GM23338 (cell line): ENCODE data around the gene SPATA13. TPM values are rescaled to one million over a fixed set of nuclear protein-coding genes. Genes with fewer than 3 reads are reported as not detected.

Source experiments
- ATAC-seq: fragments of 200-7000 bp; cut with Tn5 transposase; 3 replicates; pipeline ENCODE4 v1.9.1; 2020
- DNase-seq: peaks from one replicate; pipeline ENCODE4 v3.0.0-alpha.2; 2015; ENCODE audit warnings: low spot score
- H2AFZ ChIP-seq: fragments of 200-600 bp; sonication (generic); 2 replicates; pipeline ENCODE4 v1.8.0; 2016; ENCODE audit warnings: antibody characterized with exemption, mild to moderate bottlenecking, moderate library complexity
- H3F3A ChIP-seq: fragments of 200-600 bp; sonication (generic); replicated peaks from 2 replicates; pipeline ENCODE4 v1.8.0; 2017; ENCODE audit warnings: antibody characterized with exemption, mixed run types, low read depth
- H3K27ac ChIP-seq: fragments of 200-600 bp; sonication (generic); 2 replicates; pipeline ENCODE4 v1.6.1; 2016; ENCODE audit warnings: low read depth
- H3K27me3 ChIP-seq: fragments of 200-600 bp; sonication (generic); 2 replicates; pipeline ENCODE4 v1.8.0; 2016; ENCODE audit warnings: mild to moderate bottlenecking, mixed run types, moderate library complexity; ENCODE audit not compliant: insufficient read depth
- H3K36me3 ChIP-seq: fragments of 200-600 bp; sonication (generic); 2 replicates; pipeline ENCODE4 v1.8.0; 2016; ENCODE audit warnings: mild to moderate bottlenecking; ENCODE audit not compliant: insufficient read depth
- H3K4me1 ChIP-seq: fragments of 200-600 bp; sonication (generic); 2 replicates; pipeline ENCODE4 v1.8.0; 2016; ENCODE audit warnings: mild to moderate bottlenecking, moderate library complexity; ENCODE audit not compliant: insufficient read depth
- H3K4me2 ChIP-seq: fragments of 200-600 bp; sonication (generic); 2 replicates; pipeline ENCODE4 v1.7.1; 2017; ENCODE audit warnings: mixed run types
- H3K4me3 ChIP-seq: fragments of 200-600 bp; sonication (generic); 2 replicates; pipeline ENCODE4 v1.6.1; 2016; ENCODE audit warnings: mixed run types
- H3K79me2 ChIP-seq: fragments of 200-600 bp; sonication (generic); replicated peaks from 2 replicates; pipeline ENCODE4 v1.8.0; 2017; ENCODE audit warnings: mild to moderate bottlenecking; ENCODE audit not compliant: insufficient read depth
- H3K9me2 ChIP-seq: fragments of 200-600 bp; sonication (generic); 2 replicates; pipeline ENCODE4 v1.8.0; 2017; ENCODE audit not compliant: insufficient read depth
- H4K20me1 ChIP-seq: fragments of 200-600 bp; sonication (generic); replicated peaks from 2 replicates; pipeline ENCODE4 v1.8.0; 2017; ENCODE audit warnings: mild to moderate bottlenecking; ENCODE audit not compliant: insufficient read depth
- H3K27ac Mint-ChIP-seq: 2 replicates; pipeline ENCODE4 v1.8.0; 2020; ENCODE audit warnings: inconsistent platforms, mild to moderate bottlenecking, moderate library complexity, mixed read lengths
- H3K27me3 Mint-ChIP-seq: 3 replicates; pipeline ENCODE4 v1.8.0; 2022; ENCODE audit warnings: low read depth, mild to moderate bottlenecking, moderate library complexity, mixed read lengths, inconsistent platforms; ENCODE audit not compliant: insufficient read depth, poor library complexity
- H3K36me3 Mint-ChIP-seq: 3 replicates; pipeline ENCODE4 v1.8.0; 2021; ENCODE audit warnings: low read depth, mild to moderate bottlenecking, inconsistent platforms, moderate library complexity, mixed read lengths
- H3K4me1 Mint-ChIP-seq: 3 replicates; pipeline ENCODE4 v1.8.0; 2020; ENCODE audit warnings: mild to moderate bottlenecking, inconsistent platforms, mixed read lengths
- H3K4me3 Mint-ChIP-seq: 3 replicates; pipeline ENCODE4 v1.8.0; 2021; ENCODE audit warnings: moderate library complexity, mild to moderate bottlenecking, inconsistent platforms, mixed read lengths
- H3K9me3 Mint-ChIP-seq: 3 replicates; pipeline ENCODE4 v1.8.0; 2020; ENCODE audit warnings: moderate library complexity, mild to moderate bottlenecking, inconsistent platforms, mixed read lengths
- CREB1 ChIP-seq: fragments of 250-450 bp; sonication (Bioruptor Pico); IDR thresholded peaks from 2 replicates; pipeline ENCODE4 v1.5.0; 2020; ENCODE audit warnings: low read depth, mild to moderate bottlenecking, moderate library complexity
- ETS1 ChIP-seq: IDR thresholded peaks from 2 replicates; pipeline ENCODE4 v1.6.1; 2016; ENCODE audit warnings: antibody characterized with exemption
- EZH2 ChIP-seq: fragments of 200-600 bp; sonication (generic); IDR thresholded peaks from one replicate; pipeline ENCODE4 v1.8.0; 2017; ENCODE audit warnings: antibody characterized with exemption, mild to moderate bottlenecking, low read depth; ENCODE audit not compliant: unreplicated experiment
- EZH2phosphoT487 ChIP-seq: fragments of 200-600 bp; sonication (generic); IDR thresholded peaks from one replicate; pipeline ENCODE4 v1.8.1; 2018; ENCODE audit warnings: antibody characterized with exemption; ENCODE audit not compliant: unreplicated experiment
- JUNB ChIP-seq: IDR thresholded peaks from one replicate; pipeline ENCODE4 v1.6.1; 2016; ENCODE audit warnings: antibody characterized with exemption; ENCODE audit not compliant: unreplicated experiment
- NANOG ChIP-seq: IDR thresholded peaks from 2 replicates; pipeline ENCODE4 v1.6.1; 2016; ENCODE audit warnings: antibody characterized with exemption, borderline replicate concordance
- POLR2AphosphoS5 ChIP-seq: IDR thresholded peaks from 2 replicates; pipeline ENCODE4 v1.6.1; 2016; ENCODE audit warnings: antibody characterized with exemption, low read depth
- REST ChIP-seq: IDR thresholded peaks from one replicate; pipeline ENCODE4 v1.6.1; 2018; ENCODE audit warnings: antibody characterized with exemption; ENCODE audit not compliant: unreplicated experiment
- STAT1 ChIP-seq: IDR thresholded peaks from one replicate; pipeline ENCODE4 v1.6.1; 2016; ENCODE audit warnings: antibody characterized with exemption; ENCODE audit not compliant: unreplicated experiment
- ZNF114 ChIP-seq: fragments of 250-450 bp; sonication (Bioruptor Pico); IDR thresholded peaks from 2 replicates; pipeline ENCODE4 v1.5.0; 2020; ENCODE audit warnings: mild to moderate bottlenecking, moderate library complexity
- ZNF331 ChIP-seq: fragments of 250-450 bp; sonication (Bioruptor Pico); IDR thresholded peaks from 2 replicates; pipeline ENCODE4 v1.5.0; 2020; ENCODE audit warnings: low read depth, mild to moderate bottlenecking, moderate library complexity
- ZNF462 ChIP-seq: fragments of 250-450 bp; sonication (Bioruptor Pico); IDR thresholded peaks from 2 replicates; pipeline ENCODE4 v1.5.0; 2020; ENCODE audit warnings: mild to moderate bottlenecking, moderate library complexity
- polyA plus RNA-seq: library from polyadenylated mRNA; unstranded; fragments of >200 nt; fragmentation: Nextera tagmentation; extraction: Ambion mirVana; gene quantifications from 2 replicates; pipeline ENCODE4 v1.2.1, GENCODE V29; 2016
- total RNA-seq: library from RNA; depleted of rRNA; stranded (reverse); fragments of >200 nt; shearing (Covaris generic); gene quantifications from 2 replicates; pipeline ENCODE4 v1.2.3, GENCODE V29; 2014
- TF ChIP-seq, protein P1 (sequence below), 2 experiments: fragments of 200-600 bp in 1 of 2; sonication (generic) in 1 of 2; conservative IDR thresholded peaks; 2 replicates each; pipeline versions ENCODE4 v1.5.1 to v1.6.1; 2016 to 2017; ENCODE audit warnings: antibody characterized with exemption in 2 of 2, low read depth in 2 of 2, mild to moderate bottlenecking in 2 of 2, moderate library complexity in 1 of 2

The SPATA13 gene
- total and polyA plus RNA-seq, 2 experiments from 2014 or later: 11.9 to 45.7 TPM

GRCh38 chr13:24267274-24267673, 106.8 kb downstream of the SPATA13 start:
- 0 out of 2 replicates have a peak, but pooled peaks cover 5% of the 10 kb centered on the region for H3K4me1 ChIP-seq
- H3K4me2 ChIP-seq: no peak overlapping the region
- H3K27ac ChIP-seq: no peak overlapping the region
- Mint-ChIP-seq H3K4me1 (peaks cover 13% of the 10 kb centered on the region), H3K9me3 (no peaks in the 10 kb centered on the region), H3K4me3 (no peak overlapping the region), H3K36me3 (no peaks in the 10 kb centered on the region), H3K27ac (no peak overlapping the region), H3K27me3 (peaks cover 4% of the 10 kb centered on the region)
- no peak for TF ChIP-seq ZNF331 (CRISPR knock-in tag)
- TF ChIP-seq REST: no peak
- TF ChIP-seq, protein P1, sequence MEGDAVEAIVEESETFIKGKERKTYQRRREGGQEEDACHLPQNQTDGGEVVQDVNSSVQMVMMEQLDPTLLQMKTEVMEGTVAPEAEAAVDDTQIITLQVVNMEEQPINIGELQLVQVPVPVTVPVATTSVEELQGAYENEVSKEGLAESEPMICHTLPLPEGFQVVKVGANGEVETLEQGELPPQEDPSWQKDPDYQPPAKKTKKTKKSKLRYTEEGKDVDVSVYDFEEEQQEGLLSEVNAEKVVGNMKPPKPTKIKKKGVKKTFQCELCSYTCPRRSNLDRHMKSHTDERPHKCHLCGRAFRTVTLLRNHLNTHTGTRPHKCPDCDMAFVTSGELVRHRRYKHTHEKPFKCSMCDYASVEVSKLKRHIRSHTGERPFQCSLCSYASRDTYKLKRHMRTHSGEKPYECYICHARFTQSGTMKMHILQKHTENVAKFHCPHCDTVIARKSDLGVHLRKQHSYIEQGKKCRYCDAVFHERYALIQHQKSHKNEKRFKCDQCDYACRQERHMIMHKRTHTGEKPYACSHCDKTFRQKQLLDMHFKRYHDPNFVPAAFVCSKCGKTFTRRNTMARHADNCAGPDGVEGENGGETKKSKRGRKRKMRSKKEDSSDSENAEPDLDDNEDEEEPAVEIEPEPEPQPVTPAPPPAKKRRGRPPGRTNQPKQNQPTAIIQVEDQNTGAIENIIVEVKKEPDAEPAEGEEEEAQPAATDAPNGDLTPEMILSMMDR (conservative IDR thresholded peaks at IDR 0.05; ENCODE audit: low read depth in 2 of 2): no peak
- TF ChIP-seq POLR2AphosphoS5: no peak
- TF ChIP-seq ETS1: no peak
- TF ChIP-seq EZH2phosphoT487: no peak
- TF ChIP-seq ZNF462 (CRISPR knock-in tag): no peak
- no peak for TF ChIP-seq JUNB
- no peak for TF ChIP-seq CREB1 (CRISPR knock-in tag)
- TF ChIP-seq STAT1: no peak
- TF ChIP-seq ZNF114 (CRISPR knock-in tag): no peak
- no peak for TF ChIP-seq EZH2
- TF ChIP-seq NANOG: no peak
- no peaks in the 10 kb centered on the region for H3K27me3 ChIP-seq
- no peak overlapping the region for H2AFZ ChIP-seq
- no peak overlapping the region for H3K4me3 ChIP-seq
- ATAC-seq (no peak), DNase-seq (no peak)
- no peaks in the 10 kb centered on the region for H3F3A ChIP-seq
- H3K36me3 ChIP-seq: no peaks in the 10 kb centered on the region
- no peaks in the 10 kb centered on the region for H3K9me2 ChIP-seq
- peaks cover 27% of the 10 kb centered on the region for H3K79me2 ChIP-seq
- H4K20me1 ChIP-seq: peaks cover 11% of the 10 kb centered on the region; the same call in 1 of the 2 replicates
